HL-60 (cell line): ENCODE measurements around the gene SLIT1.

Experiments used
- DNase-seq, 2 experiments: peaks; one replicate each; pipeline ENCODE4 v3.0.0-alpha.2; 2010 to 2020; ENCODE audit warnings: low read depth in 1 of 2, low spot score in 1 of 2
- H3K27ac ChIP-seq: fragments of 250-450 bp; sonication (Bioruptor Pico); replicated peaks from 2 replicates; pipeline ENCODE4 v1.5.1; 2020; ENCODE audit warnings: mild to moderate bottlenecking, moderate library complexity
- H3K27me3 ChIP-seq: fragments of 250-450 bp; sonication (Bioruptor Pico); 2 replicates; pipeline ENCODE4 v1.5.1; 2021; ENCODE audit warnings: mild to moderate bottlenecking, moderate library complexity; ENCODE audit not compliant: insufficient read depth, poor library complexity, severe bottlenecking
- H3K4me3 ChIP-seq: replicated peaks from 2 replicates; pipeline ENCODE4 v1.5.1; 2011; ENCODE audit warnings: mild to moderate bottlenecking, control low read depth, low read length; ENCODE audit not compliant: insufficient read depth
- GABPA ChIP-seq: IDR thresholded peaks from 2 replicates; pipeline ENCODE4 v1.6.1; 2012; ENCODE audit warnings: low read depth
- POLR2AphosphoS5 ChIP-seq: IDR thresholded peaks from 2 replicates; pipeline ENCODE4 v1.6.1; 2012; ENCODE audit warnings: low read depth
- SPI1 ChIP-seq: IDR thresholded peaks from 2 replicates; pipeline ENCODE4 v1.6.1; 2012; ENCODE audit warnings: low read depth, mild to moderate bottlenecking, borderline replicate concordance
- TF ChIP-seq, protein P1 (sequence below): IDR thresholded peaks from 2 replicates; pipeline ENCODE4 v1.6.1; 2012; ENCODE audit warnings: low read depth; ENCODE audit not compliant: insufficient replicate concordance
- TF ChIP-seq, protein P2 (sequence below): IDR thresholded peaks from one replicate; pipeline ENCODE4 v1.5.1; 2011; ENCODE audit warnings: low read length, control low read depth, inconsistent platforms; ENCODE audit not compliant: insufficient read depth

Gene SLIT1

DNA sequence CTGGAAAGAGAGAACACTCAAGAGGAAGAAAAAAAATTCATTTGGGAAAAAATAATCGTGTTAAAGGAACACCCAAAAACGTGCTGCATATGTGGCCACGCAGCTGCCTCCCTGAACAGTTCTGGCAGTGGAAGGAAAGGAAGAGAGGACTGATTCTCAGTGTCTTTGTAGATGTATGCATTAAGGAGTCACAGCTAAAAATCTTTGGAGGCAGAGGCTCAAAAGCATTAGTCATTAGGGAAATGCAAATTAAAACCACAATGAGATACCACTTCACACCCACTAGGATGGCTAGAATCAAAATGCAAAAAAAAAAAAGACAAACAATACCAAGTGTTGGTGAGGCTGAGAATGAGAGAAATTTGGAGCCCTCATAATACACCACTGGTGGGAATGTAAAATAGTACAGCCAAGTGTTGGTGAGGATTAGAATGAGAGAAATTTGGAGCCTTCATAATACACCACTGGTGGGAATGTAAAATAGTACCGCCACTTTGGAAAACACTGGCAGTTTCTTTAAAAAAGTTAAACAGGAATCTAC, 134.7 kb downstream of the SLIT1 start:
- Histone ChIP-seq H3K4me3 (no peak overlapping the region), H3K27ac (no peak overlapping the region), H3K27me3 (no peaks in the 10 kb centered on the region)
- no peak for DNase-seq
- TF ChIP-seq POLR2AphosphoS5 (no peak), SPI1 (no peak), GABPA (no peak)
- TF ChIP-seq, protein P1, sequence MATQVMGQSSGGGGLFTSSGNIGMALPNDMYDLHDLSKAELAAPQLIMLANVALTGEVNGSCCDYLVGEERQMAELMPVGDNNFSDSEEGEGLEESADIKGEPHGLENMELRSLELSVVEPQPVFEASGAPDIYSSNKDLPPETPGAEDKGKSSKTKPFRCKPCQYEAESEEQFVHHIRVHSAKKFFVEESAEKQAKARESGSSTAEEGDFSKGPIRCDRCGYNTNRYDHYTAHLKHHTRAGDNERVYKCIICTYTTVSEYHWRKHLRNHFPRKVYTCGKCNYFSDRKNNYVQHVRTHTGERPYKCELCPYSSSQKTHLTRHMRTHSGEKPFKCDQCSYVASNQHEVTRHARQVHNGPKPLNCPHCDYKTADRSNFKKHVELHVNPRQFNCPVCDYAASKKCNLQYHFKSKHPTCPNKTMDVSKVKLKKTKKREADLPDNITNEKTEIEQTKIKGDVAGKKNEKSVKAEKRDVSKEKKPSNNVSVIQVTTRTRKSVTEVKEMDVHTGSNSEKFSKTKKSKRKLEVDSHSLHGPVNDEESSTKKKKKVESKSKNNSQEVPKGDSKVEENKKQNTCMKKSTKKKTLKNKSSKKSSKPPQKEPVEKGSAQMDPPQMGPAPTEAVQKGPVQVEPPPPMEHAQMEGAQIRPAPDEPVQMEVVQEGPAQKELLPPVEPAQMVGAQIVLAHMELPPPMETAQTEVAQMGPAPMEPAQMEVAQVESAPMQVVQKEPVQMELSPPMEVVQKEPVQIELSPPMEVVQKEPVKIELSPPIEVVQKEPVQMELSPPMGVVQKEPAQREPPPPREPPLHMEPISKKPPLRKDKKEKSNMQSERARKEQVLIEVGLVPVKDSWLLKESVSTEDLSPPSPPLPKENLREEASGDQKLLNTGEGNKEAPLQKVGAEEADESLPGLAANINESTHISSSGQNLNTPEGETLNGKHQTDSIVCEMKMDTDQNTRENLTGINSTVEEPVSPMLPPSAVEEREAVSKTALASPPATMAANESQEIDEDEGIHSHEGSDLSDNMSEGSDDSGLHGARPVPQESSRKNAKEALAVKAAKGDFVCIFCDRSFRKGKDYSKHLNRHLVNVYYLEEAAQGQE = no peak
- TF ChIP-seq, protein P2, sequence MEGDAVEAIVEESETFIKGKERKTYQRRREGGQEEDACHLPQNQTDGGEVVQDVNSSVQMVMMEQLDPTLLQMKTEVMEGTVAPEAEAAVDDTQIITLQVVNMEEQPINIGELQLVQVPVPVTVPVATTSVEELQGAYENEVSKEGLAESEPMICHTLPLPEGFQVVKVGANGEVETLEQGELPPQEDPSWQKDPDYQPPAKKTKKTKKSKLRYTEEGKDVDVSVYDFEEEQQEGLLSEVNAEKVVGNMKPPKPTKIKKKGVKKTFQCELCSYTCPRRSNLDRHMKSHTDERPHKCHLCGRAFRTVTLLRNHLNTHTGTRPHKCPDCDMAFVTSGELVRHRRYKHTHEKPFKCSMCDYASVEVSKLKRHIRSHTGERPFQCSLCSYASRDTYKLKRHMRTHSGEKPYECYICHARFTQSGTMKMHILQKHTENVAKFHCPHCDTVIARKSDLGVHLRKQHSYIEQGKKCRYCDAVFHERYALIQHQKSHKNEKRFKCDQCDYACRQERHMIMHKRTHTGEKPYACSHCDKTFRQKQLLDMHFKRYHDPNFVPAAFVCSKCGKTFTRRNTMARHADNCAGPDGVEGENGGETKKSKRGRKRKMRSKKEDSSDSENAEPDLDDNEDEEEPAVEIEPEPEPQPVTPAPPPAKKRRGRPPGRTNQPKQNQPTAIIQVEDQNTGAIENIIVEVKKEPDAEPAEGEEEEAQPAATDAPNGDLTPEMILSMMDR = no peak

DNA sequence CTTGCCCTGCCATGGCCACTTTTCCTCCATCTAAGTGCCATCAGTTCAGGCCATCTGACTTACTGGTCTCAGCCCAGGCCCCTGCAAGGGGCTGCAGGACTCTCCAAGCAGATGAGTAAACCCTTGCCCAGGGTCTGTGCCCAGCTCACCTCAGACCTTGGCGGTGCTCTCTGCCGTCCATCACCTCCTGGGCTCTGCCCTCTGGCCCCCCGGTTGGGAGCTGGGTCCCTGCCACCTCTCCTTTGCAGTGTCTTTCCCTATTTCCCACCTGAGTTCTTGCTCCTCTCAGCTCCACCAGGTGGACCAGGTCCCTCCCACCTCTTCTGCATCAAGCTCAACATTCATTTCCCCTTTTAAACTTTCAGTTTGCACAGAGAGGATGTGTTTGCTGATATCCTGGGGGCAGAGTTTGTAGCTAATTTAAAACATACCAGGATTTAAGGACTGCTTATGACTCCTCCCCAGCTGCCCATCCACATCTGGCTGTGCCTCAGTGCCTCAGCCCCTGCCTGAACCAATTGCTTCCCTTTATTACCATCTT, 135.5 kb downstream of the SLIT1 start:
- no peak for DNase-seq
- no peak overlapping the region for H3K4me3 ChIP-seq
- no peaks in the 10 kb centered on the region for H3K27me3 ChIP-seq
- TF ChIP-seq, protein P2 = no peak
- TF ChIP-seq, protein P1 = no peak
- no peak for TF ChIP-seq GABPA
- peak; percentile 16; the same call in 1 of the 2 replicates for TF ChIP-seq SPI1
- no peak overlapping the region for H3K27ac ChIP-seq

DNA sequence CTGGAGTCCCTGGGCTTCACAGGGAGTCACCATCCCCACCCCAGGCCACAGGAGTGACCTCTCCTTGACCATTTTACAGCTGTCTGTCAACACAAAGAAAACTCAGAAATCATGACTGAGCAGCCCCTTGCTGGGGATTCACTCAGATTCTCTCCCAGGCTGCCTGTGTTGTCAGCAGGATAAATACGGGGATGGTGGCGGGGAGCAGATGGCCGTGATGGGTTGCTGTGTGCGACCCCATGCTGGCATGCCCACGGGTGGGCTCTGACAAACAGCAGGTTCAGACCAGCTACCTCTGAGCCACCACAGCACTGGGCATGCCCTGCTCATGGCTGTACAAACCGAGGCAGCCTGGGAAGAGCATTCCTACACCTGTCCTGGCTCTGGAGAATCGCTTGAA, 136.1 kb downstream of the SLIT1 start:
- DNase-seq = no peak
- no peaks in the 10 kb centered on the region for H3K27me3 ChIP-seq
- no peak overlapping the region for H3K4me3 ChIP-seq
- no peak overlapping the region for H3K27ac ChIP-seq
- TF ChIP-seq SPI1 (no peak), POLR2AphosphoS5 (no peak), GABPA (no peak)
- TF ChIP-seq, protein P1 = no peak
- TF ChIP-seq, protein P2 = no peak
